Mesenchymal stem cell (in vitro differentiated cells and primary cell): ENCODE results near the gene FBRSL1.
A peak's percentile ranks its signal among the peaks of the same experiment; 100 is the strongest.
"Not testable (repeated sequence)": the region's sequence is repeated elsewhere in the genome, so short reads cannot be mapped to it uniquely, and the experiment has no call there.

ENCODE experiments used
- DNase-seq: peaks from one replicate; pipeline ENCODE4 v3.0.0-alpha.2; 2013
- H2AFZ ChIP-seq: one replicate; pipeline ENCODE4 v1.6.1; 2013; ENCODE audit warnings: low read depth, mild to moderate bottlenecking, control low read depth, inconsistent platforms, low read length, moderate library complexity
- H2AK5ac ChIP-seq: 2 replicates; pipeline ENCODE4 v1.6.1; 2013; ENCODE audit warnings: low read length, moderate library complexity, mild to moderate bottlenecking, inconsistent platforms; ENCODE audit not compliant: severe bottlenecking
- H2BK120ac ChIP-seq: one replicate; pipeline ENCODE4 v1.6.1; 2013; ENCODE audit warnings: low read depth, mild to moderate bottlenecking, inconsistent platforms, low read length, moderate library complexity
- H2BK12ac ChIP-seq, 2 experiments: one replicate each; pipeline ENCODE4 v1.6.1; 2013; ENCODE audit warnings: inconsistent platforms in 2 of 2, low read length in 2 of 2, mild to moderate bottlenecking in 2 of 2, moderate library complexity in 2 of 2, control low read depth in 1 of 2
- H2BK15ac ChIP-seq: one replicate; pipeline ENCODE4 v1.6.1; 2013; ENCODE audit warnings: mild to moderate bottlenecking, low read depth, inconsistent platforms; ENCODE audit not compliant: poor library complexity, severe bottlenecking
- H2BK5ac ChIP-seq: 2 replicates; pipeline ENCODE4 v1.6.1; 2013; ENCODE audit warnings: low read depth, mild to moderate bottlenecking, low read length, control low read depth, inconsistent platforms; ENCODE audit not compliant: poor library complexity, severe bottlenecking
- H3K14ac ChIP-seq, 2 experiments: one replicate each; pipeline ENCODE4 v1.6.1; 2013; ENCODE audit warnings: inconsistent platforms in 2 of 2, low read length in 2 of 2, control low read depth in 1 of 2, mild to moderate bottlenecking in 1 of 2, moderate library complexity in 1 of 2
- H3K18ac ChIP-seq, 2 experiments: one replicate each; pipeline ENCODE4 v1.6.1; 2013; ENCODE audit warnings: inconsistent platforms in 2 of 2, low read length in 2 of 2, control low read depth in 1 of 2, low read depth in 1 of 2, mild to moderate bottlenecking in 1 of 2
- H3K23ac ChIP-seq, 2 experiments: one replicate each; pipeline ENCODE4 v1.6.1; 2013; ENCODE audit warnings: inconsistent platforms in 2 of 2, low read length in 2 of 2, mild to moderate bottlenecking in 2 of 2, moderate library complexity in 2 of 2, control low read depth in 1 of 2
- H3K27ac ChIP-seq: 2 replicates; pipeline ENCODE4 v1.5.1; 2013; ENCODE audit warnings: mild to moderate bottlenecking, moderate library complexity, low read length, control low read depth, inconsistent platforms; ENCODE audit not compliant: poor library complexity, severe bottlenecking
- H3K27me3 ChIP-seq, 2 experiments: 2 replicates each; pipeline versions ENCODE4 v1.6.1 to v1.7.0; 2013; ENCODE audit warnings: low read length in 2 of 2, mild to moderate bottlenecking in 2 of 2, moderate library complexity in 2 of 2, control low read depth in 1 of 2, inconsistent platforms in 1 of 2; ENCODE audit not compliant: control insufficient read depth in 1 of 2, insufficient read depth in 1 of 2
- H3K36me3 ChIP-seq, 2 experiments: 2 replicates each; pipeline versions ENCODE4 v1.6.1 to v1.7.0; 2013; ENCODE audit warnings: low read length in 2 of 2, control low read depth in 1 of 2, inconsistent platforms in 1 of 2, low read depth in 1 of 2, mild to moderate bottlenecking in 1 of 2; ENCODE audit not compliant: insufficient read depth in 2 of 2, control insufficient read depth in 1 of 2
- H3K4ac ChIP-seq, 2 experiments: one replicate each; pipeline ENCODE4 v1.6.1; 2013; ENCODE audit warnings: inconsistent platforms in 2 of 2, low read length in 2 of 2, mild to moderate bottlenecking in 2 of 2, moderate library complexity in 2 of 2, control low read depth in 1 of 2, low read depth in 1 of 2
- H3K4me1 ChIP-seq: 2 replicates; pipeline ENCODE4 v1.6.1; 2013; ENCODE audit warnings: low read depth, low read length, control low read depth; ENCODE audit not compliant: control insufficient read depth, insufficient read depth
- H3K4me2 ChIP-seq: 2 replicates; pipeline ENCODE4 v1.6.1; 2013; ENCODE audit warnings: low read length, mild to moderate bottlenecking, inconsistent platforms; ENCODE audit not compliant: poor library complexity, severe bottlenecking
- H3K4me3 ChIP-seq, 2 experiments: 2 replicates each; pipeline versions ENCODE4 v1.5.1 to v1.7.0; 2013; ENCODE audit warnings: low read length in 2 of 2, mild to moderate bottlenecking in 2 of 2, control low read depth in 1 of 2, low read depth in 1 of 2; ENCODE audit not compliant: insufficient read depth in 1 of 2
- H3K79me1 ChIP-seq: replicated peaks from 2 replicates; pipeline ENCODE4 v1.6.1; 2013; ENCODE audit warnings: mild to moderate bottlenecking, control low read depth, low read length, inconsistent platforms; ENCODE audit not compliant: poor library complexity, severe bottlenecking
- H3K9ac ChIP-seq: 2 replicates; pipeline ENCODE4 v1.7.0; 2013; ENCODE audit warnings: mild to moderate bottlenecking, low read length, moderate library complexity
- H3K9me3 ChIP-seq: 2 replicates; pipeline ENCODE4 v1.7.0; 2013; ENCODE audit warnings: mild to moderate bottlenecking, low read length; ENCODE audit not compliant: control insufficient read depth
- H4K8ac ChIP-seq: one replicate; pipeline ENCODE4 v1.6.1; 2013; ENCODE audit warnings: inconsistent platforms, mild to moderate bottlenecking, low read length, moderate library complexity
- H4K91ac ChIP-seq: one replicate; pipeline ENCODE4 v1.6.1; 2013; ENCODE audit warnings: mild to moderate bottlenecking, low read length, inconsistent platforms
- WGBS: methylation state at CpG from one replicate; pipeline ENCODE4 v1.1.7; 2013; ENCODE audit warnings: mixed read lengths; 5-methylcytosine and 5-hydroxymethylcytosine counted together

The FBRSL1 gene

GRCh38 chr12:132463284-132463924 lies 26.5 kb upstream of the FBRSL1 start:
- H3K4me3 ChIP-seq, H3K9me3 ChIP-seq, DNase-seq, H2BK120ac ChIP-seq, H3K4me2 ChIP-seq, H3K23ac ChIP-seq, H4K8ac ChIP-seq, H2AK5ac ChIP-seq, H3K79me1 ChIP-seq, H3K4ac ChIP-seq, H2BK15ac ChIP-seq, H3K9ac ChIP-seq, H2BK5ac ChIP-seq, H2BK12ac ChIP-seq, H3K27ac ChIP-seq, H3K36me3 ChIP-seq, H4K91ac ChIP-seq, H3K18ac ChIP-seq, H2AFZ ChIP-seq, H3K14ac ChIP-seq: not testable (repeated sequence)
- Histone ChIP-seq H3K27me3 (peaks cover 7 to 50% of the 10 kb centered on the region in 2 experiments), H3K4me1 (peaks cover 26% of the 10 kb centered on the region)

- H3K9me3 ChIP-seq, H4K8ac ChIP-seq, H3K4me2 ChIP-seq, H3K4me3 ChIP-seq, H2BK15ac ChIP-seq, DNase-seq, H3K27ac ChIP-seq, H3K36me3 ChIP-seq, H2AK5ac ChIP-seq, H3K14ac ChIP-seq, H3K23ac ChIP-seq, H3K18ac ChIP-seq, H2BK12ac ChIP-seq, H2BK120ac ChIP-seq, H3K9ac ChIP-seq, H2AFZ ChIP-seq, H3K79me1 ChIP-seq, H3K4ac ChIP-seq, H4K91ac ChIP-seq, H2BK5ac ChIP-seq: not testable (repeated sequence)
- Histone ChIP-seq H3K27me3 (peaks cover 4 to 45% of the 10 kb centered on the region in 2 experiments), H3K4me1 (peaks cover 26% of the 10 kb centered on the region)
- WGBS: 78% methylated on average over 5 of the region's 5 CpGs
Observed at GRCh38 chr12:132464304-132464703, 25.6 kb upstream of the FBRSL1 start.

GRCh38 chr12:132464820-132465219 lies 25.1 kb upstream of the FBRSL1 start:
- Histone ChIP-seq H3K27ac (no peak overlapping the region), H3K4me3 (no peak overlapping the region), H2AFZ (no peak overlapping the region), H4K8ac (no peak overlapping the region), H3K9me3 (peaks cover 8% of the 10 kb centered on the region), H3K9ac (no peak overlapping the region), H3K79me1 (no peaks in the 10 kb centered on the region), H2BK15ac (no peak overlapping the region), H3K18ac (no peak overlapping the region), H3K4me2 (no peak overlapping the region), H3K14ac (no peak overlapping the region), H2BK5ac (no peak overlapping the region), H3K4ac (no peak overlapping the region), H3K27me3 (peaks cover 4 to 46% of the 10 kb centered on the region in 2 experiments), H3K36me3 (no peaks in the 10 kb centered on the region), H2AK5ac (no peak overlapping the region), H4K91ac (no peak overlapping the region), H3K4me1 (peaks cover 24% of the 10 kb centered on the region), H2BK12ac (no peak overlapping the region), H2BK120ac (no peak overlapping the region), H3K23ac (no peak overlapping the region)
- WGBS: 79% methylated on average over 10 of the region's 10 CpGs
- DNase-seq: no peak

- no peak overlapping the region for H3K18ac ChIP-seq
- 56% methylated on average over 16 of the region's 17 CpGs for WGBS
- H2AFZ ChIP-seq: no peak overlapping the region
Observed at GRCh38 chr12:132465269-132466190, 24.4 kb upstream of the FBRSL1 start.

More at GRCh38 chr12:132465269-132466190, 24.4 kb upstream of the FBRSL1 start:
- Histone ChIP-seq H4K91ac (no peak overlapping the region), H3K27me3 (peaks cover 4 to 42% of the 10 kb centered on the region in 2 experiments), H3K4me1 (peaks cover 24% of the 10 kb centered on the region), H3K4ac (no peak overlapping the region), H2BK5ac (no peak overlapping the region), H2BK12ac (no peak overlapping the region), H3K14ac (no peak overlapping the region), H3K36me3 (no peaks in the 10 kb centered on the region), H2BK15ac (no peak overlapping the region), H3K4me3 (no peak overlapping the region), H3K4me2 (peak overlapping the region; percentile 32), H2BK120ac (no peak overlapping the region), H2AK5ac (peak overlapping the region; percentile 13), H3K9ac (no peak overlapping the region), H3K23ac (no peak overlapping the region), H3K9me3 (peaks cover 8% of the 10 kb centered on the region), H3K79me1 (no peaks in the 10 kb centered on the region), H4K8ac (no peak overlapping the region), H3K27ac (no peak overlapping the region)
- no peak for DNase-seq
